Measurements from ENCODE around the gene EIF3I.

EIF3I gene

DNA sequence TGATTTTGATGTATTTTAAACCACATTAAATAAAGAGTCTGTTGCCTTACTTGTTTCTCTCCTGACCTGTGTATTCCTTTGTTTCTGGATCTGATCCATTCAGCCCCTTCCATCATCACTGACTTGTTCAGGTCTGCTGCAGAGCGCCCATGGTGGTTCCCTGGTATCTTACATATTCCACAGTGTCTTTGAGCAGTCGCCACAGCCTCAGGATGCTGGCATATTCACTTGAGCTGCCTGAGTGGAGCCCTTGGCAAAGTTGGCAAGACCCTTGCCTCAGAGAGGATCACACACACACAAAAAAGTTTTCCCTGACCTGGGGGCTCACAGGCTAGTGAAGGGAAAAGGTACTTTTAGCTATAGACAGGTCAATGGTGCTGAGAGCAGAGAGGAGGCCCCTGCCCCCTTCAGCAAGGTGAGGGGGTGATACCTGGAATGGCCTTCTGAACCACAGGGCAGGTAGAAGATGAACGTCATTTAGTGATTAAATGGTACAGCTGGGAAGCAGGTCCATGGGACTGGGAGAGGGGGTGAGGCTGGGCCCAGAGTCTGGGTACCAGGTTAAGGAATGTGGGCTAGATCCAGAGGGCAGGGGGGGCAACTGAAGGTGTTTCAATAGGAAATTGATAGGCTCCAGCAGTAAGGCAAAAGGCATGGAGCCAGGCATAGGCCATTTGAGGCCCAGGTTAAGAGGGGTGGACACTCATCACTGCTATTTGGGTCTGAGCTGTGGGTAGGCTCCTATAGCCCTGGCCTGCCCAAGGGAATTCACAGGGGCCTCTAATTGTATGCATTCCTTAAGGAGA, 23.8 kb upstream of the EIF3I start:
- no peak for DNase-seq (ENCODE audit: low read depth)

DNA sequence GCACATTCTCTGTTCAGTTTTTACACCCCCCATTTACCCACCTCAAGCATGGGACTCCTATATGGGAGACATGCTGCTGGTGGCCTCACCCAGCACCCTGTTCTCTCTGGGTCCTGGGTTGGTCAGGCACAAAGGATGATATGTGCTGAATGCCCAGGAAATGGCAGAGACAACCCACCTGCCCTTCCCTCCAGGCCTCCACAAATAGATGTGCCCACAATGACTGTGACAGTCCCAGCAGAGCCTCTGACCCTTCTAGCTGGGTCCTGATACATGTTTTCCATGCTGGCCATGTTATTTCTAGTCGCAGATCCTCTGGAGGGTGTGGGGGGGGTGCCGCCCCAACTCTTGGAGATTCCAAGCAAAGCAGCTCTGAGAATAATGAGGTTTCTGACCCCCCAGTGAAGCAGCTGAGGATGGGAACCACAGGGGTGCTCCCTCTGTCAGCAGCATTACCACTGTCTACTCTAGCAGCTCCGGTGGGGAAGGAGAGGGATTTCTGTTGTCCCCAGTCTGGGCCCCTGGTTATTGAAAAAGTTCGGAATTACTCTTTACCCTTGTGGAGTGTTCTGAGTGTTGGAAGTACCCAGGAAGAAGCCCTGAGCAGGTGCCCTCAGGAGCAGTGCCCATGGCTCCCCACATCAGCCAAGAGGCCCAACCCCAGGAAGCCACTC, 23.0 kb upstream of the EIF3I start:
- DNase-seq (ENCODE audit: low read depth): no peak

DNA sequence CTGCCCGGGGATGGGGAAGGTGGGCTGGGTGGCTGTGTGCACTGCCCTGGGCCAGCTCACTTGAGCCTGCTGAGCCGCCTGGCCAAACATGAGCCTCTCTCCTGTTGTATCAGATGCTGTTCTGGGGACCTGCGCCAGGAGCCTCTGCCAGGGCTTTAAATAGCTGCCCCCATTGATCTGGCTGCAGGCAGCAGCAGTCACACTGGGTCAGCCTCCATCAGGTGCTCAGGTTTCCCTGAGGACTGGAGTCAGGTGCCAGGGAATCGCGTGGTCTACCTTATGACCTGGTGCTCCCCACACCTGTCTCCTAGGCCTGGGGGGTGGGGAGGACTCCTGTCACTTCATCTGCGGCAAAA, 22.5 kb upstream of the EIF3I start:
- no peak for DNase-seq (ENCODE audit: low read depth)

DNA sequence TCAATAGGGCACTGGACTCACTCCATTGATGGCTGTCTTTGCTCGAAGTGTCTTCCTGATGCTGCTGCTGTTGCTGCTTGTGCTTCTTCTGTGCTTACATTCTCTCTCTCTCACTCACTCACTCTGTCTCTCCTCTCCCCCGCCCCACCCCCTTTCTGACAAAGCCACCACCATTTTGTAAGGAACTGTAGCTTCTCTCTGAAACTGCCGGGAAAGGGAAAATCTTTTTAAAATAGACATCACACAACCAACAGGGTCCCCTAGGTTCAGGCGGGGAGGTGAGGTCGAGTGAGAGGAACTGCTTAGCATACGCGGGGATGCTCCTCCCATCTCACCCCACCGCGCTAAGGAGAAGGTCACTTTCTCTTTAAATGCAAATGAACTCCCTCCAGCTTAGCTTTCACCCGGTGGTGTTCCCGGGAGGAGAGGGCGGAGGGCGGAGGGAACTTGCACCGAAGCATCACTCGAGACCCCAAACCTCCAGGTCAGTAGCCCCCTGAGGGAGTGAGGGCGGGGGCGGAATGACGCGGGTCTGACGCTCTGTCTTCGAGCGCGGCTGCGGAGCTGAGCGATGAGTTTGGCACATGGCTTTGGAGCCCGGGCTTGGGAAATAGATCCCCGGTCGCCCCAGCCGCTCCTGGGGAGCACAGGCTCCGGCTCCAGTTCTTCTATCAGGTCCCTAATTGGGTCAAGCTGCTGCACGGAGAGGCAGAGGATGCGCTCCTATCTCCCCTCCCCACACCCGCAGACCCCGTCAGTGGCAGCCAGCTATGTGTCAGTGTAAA, 21.8 kb upstream of the EIF3I start, which contains the start of gene CCDC28B:
CCDC28B (plus strand) TSS at position 370 of the 785 bp plus-strand sequence. CDS start 1,341 bp downstream, outside the sequence.
- DNase-seq (ENCODE audit: low read depth): peak; percentile 30

DNA sequence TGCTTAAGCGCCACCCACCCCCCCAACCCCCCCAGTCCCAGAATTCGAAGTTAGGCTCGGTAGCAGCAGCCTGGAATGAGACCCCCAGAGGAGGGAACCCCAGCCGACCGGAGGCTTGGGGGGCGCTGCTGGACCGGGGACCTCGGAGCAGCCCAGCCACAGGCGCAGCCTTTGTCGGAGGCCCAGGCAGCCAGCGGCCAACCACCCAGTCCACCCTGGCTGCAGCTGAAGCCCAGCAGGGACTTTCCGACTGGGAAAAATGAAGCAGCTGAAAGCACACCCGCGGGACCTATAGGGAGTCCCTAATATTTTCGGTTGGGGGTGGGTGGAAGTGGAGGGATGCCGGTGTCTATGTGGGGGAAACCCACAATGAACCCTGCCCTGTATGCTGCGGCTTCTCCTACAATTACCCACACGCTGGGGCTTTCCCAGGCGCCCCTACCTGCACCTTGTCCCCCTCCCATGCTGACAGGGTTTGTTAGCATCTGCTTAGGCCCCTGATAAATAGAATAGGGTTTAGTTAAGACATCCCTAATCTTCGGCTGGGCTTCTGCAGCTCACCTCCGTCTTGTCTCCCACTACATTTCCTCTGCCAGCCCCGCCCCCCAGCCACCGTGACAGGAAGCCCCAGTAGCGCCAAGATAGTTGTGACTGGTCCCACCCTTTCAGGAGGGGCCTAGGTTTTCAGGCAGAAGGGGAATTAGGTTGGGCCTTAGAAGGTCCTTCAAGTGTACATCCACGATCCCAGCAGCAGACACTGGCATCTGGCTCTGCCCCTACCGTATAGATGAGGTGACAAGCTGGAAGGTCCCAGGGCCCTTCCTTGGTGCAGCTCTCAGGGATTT, 21.0 kb upstream of the EIF3I start:
- peak; percentile 59 for DNase-seq (ENCODE audit: low read depth)

GRCh38 chr1:32204943-32205361, 17.3 kb upstream of the EIF3I start:
- no peak for DNase-seq (ENCODE audit: low read depth)

DNA sequence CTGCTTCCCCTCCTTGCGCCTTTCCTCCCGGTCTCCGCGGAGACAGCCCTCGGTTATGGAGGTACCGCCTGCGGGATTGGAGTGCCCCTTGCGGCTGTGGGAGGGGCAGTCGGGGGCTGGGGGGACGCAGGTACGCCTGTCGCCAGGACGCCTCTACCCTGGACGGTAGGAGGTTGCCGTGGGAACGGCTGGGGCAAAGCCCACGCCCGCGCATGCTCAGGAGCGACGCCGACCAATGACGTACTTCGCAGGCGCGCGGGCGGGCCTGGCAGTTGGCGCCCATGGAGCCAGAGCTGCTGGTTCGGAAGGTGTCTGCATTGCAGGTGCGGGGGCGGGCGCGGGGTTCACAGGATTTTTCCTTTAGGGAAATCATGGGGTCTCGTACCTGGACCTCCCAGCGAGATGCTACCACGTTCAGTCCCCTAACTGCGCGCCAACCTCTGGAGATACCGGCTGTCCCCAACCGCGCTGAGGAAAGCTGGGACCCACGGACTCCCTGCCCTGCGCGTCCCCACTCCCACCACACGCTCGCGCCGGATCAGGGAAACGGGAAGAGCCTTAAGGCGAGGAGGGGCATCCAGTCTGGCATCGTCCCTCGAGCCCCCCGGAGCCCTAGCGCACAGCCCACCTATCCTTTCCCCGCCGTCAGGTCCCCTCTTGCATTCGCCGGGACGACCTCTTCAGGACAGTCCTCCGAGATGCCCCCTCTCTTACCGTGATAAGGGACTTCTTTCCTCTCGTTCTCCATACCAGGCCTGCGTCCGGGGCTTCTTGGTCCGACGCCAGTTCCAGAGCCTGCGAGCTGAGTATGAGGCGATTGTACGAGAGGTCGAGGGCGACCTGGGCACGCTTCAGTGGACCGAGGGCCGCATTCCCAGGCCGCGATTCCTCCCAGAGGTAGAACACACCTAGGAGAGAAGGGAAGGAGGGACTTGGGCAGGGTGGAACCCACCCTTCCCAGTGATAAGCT, 16.5 kb upstream of the EIF3I start, which contains the start of gene IQCC:
IQCC (plus strand) TSS at position 271 of the 970 bp plus-strand sequence; CDS start at position 282, 11 bp downstream.
- DNase-seq (ENCODE audit: low read depth): peak; percentile 77

GRCh38 chr1:32208469-32208868, 13.7 kb upstream of the EIF3I start:
- no peak for DNase-seq (ENCODE audit: low read depth)

DNA sequence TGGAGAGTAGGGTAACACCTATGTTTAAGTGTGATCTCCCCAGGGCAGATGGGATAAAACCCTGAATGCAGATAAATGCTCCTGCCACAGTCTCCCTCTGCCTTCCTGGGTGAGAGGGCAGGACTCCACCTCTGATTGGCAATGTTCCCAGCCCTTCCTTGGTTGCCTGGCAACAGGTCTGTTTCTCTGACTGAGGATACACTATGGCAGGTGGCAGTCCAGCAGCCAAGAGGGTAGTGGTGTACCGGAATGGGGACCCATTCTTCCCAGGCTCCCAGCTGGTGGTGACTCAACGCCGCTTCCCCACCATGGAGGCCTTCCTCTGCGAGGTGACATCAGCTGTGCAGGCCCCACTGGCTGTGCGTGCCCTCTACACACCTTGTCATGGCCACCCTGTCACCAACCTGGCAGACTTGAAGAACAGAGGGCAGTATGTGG, 13.3 kb upstream of the EIF3I start, which contains the start of gene DCDC2B:
DCDC2B (plus strand) TSS at position 199 of the 438 bp plus-strand sequence; CDS start at position 204, 5 bp downstream.
- no peak for DNase-seq (ENCODE audit: low read depth)

- peak; percentile 42 for DNase-seq (ENCODE audit: low read depth)
Observed at GRCh38 chr1:32215629-32216480, 6.4 kb upstream of the EIF3I start.

- DNase-seq (ENCODE audit: low read depth): no peak
Observed at GRCh38 chr1:32216566-32216965, 5.6 kb upstream of the EIF3I start.

DNA sequence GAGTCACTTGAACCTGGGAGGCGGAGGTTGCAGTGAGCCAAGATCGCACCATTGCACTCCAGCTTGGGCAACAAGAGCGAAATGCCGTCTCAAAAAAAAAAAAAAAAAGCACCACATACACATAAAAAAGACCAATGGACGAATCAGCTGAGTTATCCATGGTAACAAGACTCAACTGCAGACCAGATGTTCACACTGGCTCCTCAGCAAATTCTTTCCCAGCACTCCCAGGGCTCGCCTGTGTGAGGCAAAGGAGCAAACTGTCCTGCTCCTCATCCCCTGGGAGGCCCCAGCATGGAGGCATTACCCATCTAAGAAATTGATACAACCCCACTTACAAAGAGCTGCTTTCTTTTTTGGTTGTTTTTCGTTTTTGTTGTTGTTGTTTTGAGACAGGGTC, 3.2 kb upstream of the EIF3I start:
- no peak for DNase-seq (ENCODE audit: low read depth)

GRCh38 chr1:32220746-32221580, 1.2 kb upstream of the EIF3I start:
- DNase-seq (ENCODE audit: low read depth): no peak

- no peak for DNase-seq (ENCODE audit: low read depth)
Observed at GRCh38 chr1:32221581-32221979, 627 bp upstream of the EIF3I start.

- DNase-seq (ENCODE audit: low read depth): no peak
Observed at GRCh38 chr1:32223683-32224082, 1.5 kb downstream of the EIF3I start.

- DNase-seq (ENCODE audit: low read depth): no peak
Observed at GRCh38 chr1:32224285-32224684, 2.1 kb downstream of the EIF3I start.

DNA sequence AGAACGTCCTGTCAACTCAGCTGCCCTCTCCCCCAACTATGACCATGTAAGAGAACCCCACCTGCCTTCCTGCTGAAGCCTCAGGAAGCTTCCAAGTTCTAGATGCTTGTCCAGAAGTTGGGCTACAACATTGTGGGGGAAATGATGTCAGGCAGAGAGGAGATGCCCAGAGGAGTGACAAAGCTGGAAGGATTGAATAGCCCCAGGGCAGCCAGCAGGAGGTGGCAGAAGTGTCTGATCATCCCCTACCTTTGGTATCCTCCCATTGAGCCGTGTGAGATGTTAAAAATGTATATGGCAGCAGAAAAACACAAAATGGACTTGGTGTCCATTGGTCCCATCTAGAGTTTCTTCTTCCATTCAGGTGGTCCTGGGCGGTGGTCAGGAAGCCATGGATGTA, 6.6 kb downstream of the EIF3I start:
- DNase-seq (ENCODE audit: low read depth): no peak

DNA sequence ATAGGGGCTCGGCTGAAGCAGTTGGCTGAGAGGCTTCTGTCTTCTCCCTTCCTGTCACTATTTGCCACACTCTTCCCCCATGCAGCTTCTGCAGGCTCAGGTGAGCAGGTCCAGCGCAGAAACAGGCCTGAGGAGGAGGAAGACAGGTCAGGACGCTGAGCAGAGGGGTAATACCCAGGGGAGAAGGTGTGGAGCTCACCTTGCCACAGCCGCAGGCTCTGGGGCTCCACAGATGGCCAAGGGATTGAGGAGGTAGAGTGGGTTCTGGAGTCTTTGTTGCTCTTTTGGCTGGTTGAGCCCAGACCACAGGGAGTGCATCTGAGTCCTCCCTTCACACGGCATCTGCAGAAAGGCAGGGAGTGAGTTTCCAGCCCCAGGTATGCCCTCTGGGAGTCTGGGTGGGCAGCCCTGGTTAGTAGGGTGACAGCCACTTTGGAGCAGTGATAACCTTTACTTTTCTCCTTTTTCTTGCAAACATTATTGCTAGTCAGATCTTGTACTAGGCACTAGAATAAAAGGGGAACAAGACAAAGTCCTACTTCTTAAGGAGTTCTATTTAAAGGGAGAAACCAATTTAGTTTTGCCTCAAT, 9.7 kb downstream of the EIF3I start:
- DNase-seq (ENCODE audit: low read depth): no peak
